ENCODE results near the gene SAMD4A. TPM values are rescaled to one million over a fixed set of nuclear protein-coding genes. Genes with fewer than 3 reads are reported as not detected.

SAMD4A gene
- total RNA-seq, 2 experiments from 2014 or later = 0.06 to 1.0 TPM

GRCh38 chr14:54686219-54686870, 119.4 kb downstream of the SAMD4A start:
- ChIA-PET POLR2A (interaction anchor here (0.7 to 1.5 kb wide), 4 partner anchors 14 to 789 kb away, joined by 3 to 4 read pairs (median 3); no protein-coding TSS in a partner anchor), CTCF (ENCODE audit: unreplicated experiment) (no interaction called here)
- H3K4me1 ChIP-seq (ENCODE audit: insufficient read depth, low read length, poor library complexity, severe bottlenecking) = no peaks in the 10 kb centered on the region
- no peaks in the 10 kb centered on the region for H3K9me2 ChIP-seq (ENCODE audit: insufficient read depth, low read length)
- H4K20me1 ChIP-seq (ENCODE audit: insufficient read depth, low read length) = no peaks in the 10 kb centered on the region
- TF ChIP-seq, protein P1, sequence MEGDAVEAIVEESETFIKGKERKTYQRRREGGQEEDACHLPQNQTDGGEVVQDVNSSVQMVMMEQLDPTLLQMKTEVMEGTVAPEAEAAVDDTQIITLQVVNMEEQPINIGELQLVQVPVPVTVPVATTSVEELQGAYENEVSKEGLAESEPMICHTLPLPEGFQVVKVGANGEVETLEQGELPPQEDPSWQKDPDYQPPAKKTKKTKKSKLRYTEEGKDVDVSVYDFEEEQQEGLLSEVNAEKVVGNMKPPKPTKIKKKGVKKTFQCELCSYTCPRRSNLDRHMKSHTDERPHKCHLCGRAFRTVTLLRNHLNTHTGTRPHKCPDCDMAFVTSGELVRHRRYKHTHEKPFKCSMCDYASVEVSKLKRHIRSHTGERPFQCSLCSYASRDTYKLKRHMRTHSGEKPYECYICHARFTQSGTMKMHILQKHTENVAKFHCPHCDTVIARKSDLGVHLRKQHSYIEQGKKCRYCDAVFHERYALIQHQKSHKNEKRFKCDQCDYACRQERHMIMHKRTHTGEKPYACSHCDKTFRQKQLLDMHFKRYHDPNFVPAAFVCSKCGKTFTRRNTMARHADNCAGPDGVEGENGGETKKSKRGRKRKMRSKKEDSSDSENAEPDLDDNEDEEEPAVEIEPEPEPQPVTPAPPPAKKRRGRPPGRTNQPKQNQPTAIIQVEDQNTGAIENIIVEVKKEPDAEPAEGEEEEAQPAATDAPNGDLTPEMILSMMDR (conservative IDR thresholded peaks at IDR 0.05; ENCODE audit: low read length) = no peak
- no peak for TF ChIP-seq EZH2phosphoT487 (IDR thresholded peaks at IDR 0.05; ENCODE audit: borderline replicate concordance, low read depth, low read length)
- intact Hi-C loops (cut with micrococcal nuclease; ENCODE audit: unreplicated experiment) = no loop called here
- no peak overlapping the region for H3K4me2 ChIP-seq (ENCODE audit: low read length)
- H3K36me3 ChIP-seq (ENCODE audit: insufficient read depth, low read length) = no peaks in the 10 kb centered on the region
- no peak overlapping the region for H3K27ac ChIP-seq (ENCODE audit: low read depth, low read length, poor library complexity, severe bottlenecking)
- no peak for DNase-seq (ENCODE audit: low spot score)
- H3K9me3 ChIP-seq (ENCODE audit: low read length) = no peaks in the 10 kb centered on the region
- no peak overlapping the region for H2AFZ ChIP-seq (ENCODE audit: low read length)
- H3K4me3 ChIP-seq (ENCODE audit: low read depth, low read length, poor library complexity, severe bottlenecking) = no peak overlapping the region
- BruUV-seq (replicated peaks) = no TSS peak
- H3K79me2 ChIP-seq (ENCODE audit: insufficient read depth, low read depth, low read length) = no peaks in the 10 kb centered on the region

- intact Hi-C loops (cut with micrococcal nuclease; ENCODE audit: unreplicated experiment) = no loop called here
- Histone ChIP-seq H3K27ac (ENCODE audit: low read depth, low read length, poor library complexity, severe bottlenecking) (no peak overlapping the region), H3K79me2 (ENCODE audit: insufficient read depth, low read depth, low read length) (no peaks in the 10 kb centered on the region), H3K9me3 (ENCODE audit: low read length) (no peaks in the 10 kb centered on the region), H3K4me2 (ENCODE audit: low read length) (no peak overlapping the region), H3K4me3 (ENCODE audit: low read depth, low read length, poor library complexity, severe bottlenecking) (no peak overlapping the region), H3K36me3 (ENCODE audit: insufficient read depth, low read length) (no peaks in the 10 kb centered on the region), H4K20me1 (ENCODE audit: insufficient read depth, low read length) (no peaks in the 10 kb centered on the region), H3K4me1 (ENCODE audit: insufficient read depth, low read length, poor library complexity, severe bottlenecking) (no peaks in the 10 kb centered on the region), H2AFZ (ENCODE audit: low read length) (no peak overlapping the region), H3K9me2 (ENCODE audit: insufficient read depth, low read length) (no peaks in the 10 kb centered on the region)
- TF ChIP-seq, protein P1 (conservative IDR thresholded peaks at IDR 0.05; ENCODE audit: low read length) = no peak
- no peak for TF ChIP-seq EZH2phosphoT487 (IDR thresholded peaks at IDR 0.05; ENCODE audit: borderline replicate concordance, low read depth, low read length)
- BruUV-seq (replicated peaks) = no TSS peak
- ChIA-PET POLR2A (interaction anchor here (0.8 to 1.5 kb wide), 3 partner anchors 13 to 136 kb away, joined by 3 to 4 read pairs (median 3); no protein-coding TSS in a partner anchor), CTCF (ENCODE audit: unreplicated experiment) (no interaction called here)
- no peak for DNase-seq (ENCODE audit: low spot score)
Measured at GRCh38 chr14:54686871-54687749, 120.2 kb downstream of the SAMD4A start.
